Gastroesophageal sphincter (tissue), 3 donors: ENCODE data around the gene PPP1R27.

Experiments used
- CTCF ChIP-seq, 4 experiments: fragments of 200-600 bp in 2 of 4; fragments of 450-650 bp in 2 of 4; sonication (generic) in 1 of 4; IDR thresholded peaks; one replicate each; pipeline ENCODE4 v1.5.1; 2017 to 2019; ENCODE audit warnings: antibody characterized with exemption in 4 of 4, mild to moderate bottlenecking in 2 of 4, moderate library complexity in 2 of 4
- EP300 ChIP-seq: sonication (generic); formaldehyde crosslinking; IDR thresholded peaks from one replicate; pipeline ENCODE4 v1.6.1; 2017; ENCODE audit warnings: antibody characterized with exemption, mild to moderate bottlenecking
- POLR2AphosphoS5 ChIP-seq: sonication (generic); formaldehyde crosslinking; IDR thresholded peaks from one replicate; pipeline ENCODE4 v1.6.1; 2017; ENCODE audit warnings: antibody characterized with exemption

GRCh38 chr17:81823820-81824550, 10.9 kb downstream of the PPP1R27 start:
- no peak for TF ChIP-seq EP300
- TF ChIP-seq CTCF (IDR thresholded peaks at IDR 0.05) = no peak
- no peak for TF ChIP-seq POLR2AphosphoS5
